Endothelial cell of umbilical vein (primary cell): Measurements from ENCODE around the gene SPDL1. TPM values are rescaled to one million over a fixed set of nuclear protein-coding genes. Genes with fewer than 3 reads are reported as not detected.

ENCODE experiments used
- BruUV-seq: library from RNA; stranded (reverse); fragments of 400-500 nt; replicated peaks from 2 replicates; lab custom pipeline; 2021; lab: Mats Ljungman, UMichigan
- CTCF ChIA-PET: fragments of 300-600, 350-600 bp; sonication (Branson Sonifier 250); formaldehyde crosslinking; loops from one replicate; lab custom pipeline; 2021; ENCODE audit warnings: antibody characterized with exemption, inconsistent platforms; lab: Charles Lee
- POLR2A ChIA-PET: fragments of 300-600, 350-600 bp; sonication (Branson Sonifier 250); formaldehyde crosslinking; loops from one replicate; lab custom pipeline; 2021; ENCODE audit warnings: antibody characterized with exemption, inconsistent platforms; lab: Charles Lee
- DNase-seq: peaks from one replicate; pipeline ENCODE4 v3.0.0-alpha.2; 2011; ENCODE audit warnings: low read depth, low spot score
- FAIRE-seq: peaks from 2 replicates; lab custom pipeline; 2011; peaks lifted over from hg19 to GRCh38; lab: Jason Lieb, UNC
- H2AFZ ChIP-seq: 2 replicates; pipeline ENCODE4 v1.6.0; 2012; ENCODE audit warnings: low read depth, low read length, control low read depth, inconsistent platforms
- H3K27ac ChIP-seq: 2 replicates; pipeline ENCODE4 v1.5.1; 2011; ENCODE audit warnings: low read depth, mild to moderate bottlenecking, control low read depth, low read length, moderate library complexity; ENCODE audit not compliant: insufficient read depth
- H3K27me3 ChIP-seq, 2 experiments: 2 replicates each; pipeline versions ENCODE4 v1.6.0 to v1.6.1; 2011; ENCODE audit warnings: low read length in 2 of 2, mixed read lengths in 1 of 2; ENCODE audit not compliant: control insufficient read depth in 2 of 2, insufficient read depth in 2 of 2
- H3K36me3 ChIP-seq, 2 experiments: 2 replicates in 1 of 2; 3 replicates in 1 of 2; pipeline ENCODE4 v1.5.1; 2011; ENCODE audit warnings: low read length in 2 of 2, mild to moderate bottlenecking in 1 of 2, moderate library complexity in 1 of 2; ENCODE audit not compliant: control insufficient read depth in 2 of 2, insufficient read depth in 2 of 2; ENCODE audit errors: extremely low read depth in 1 of 2
- H3K4me1 ChIP-seq: 3 replicates; pipeline ENCODE4 v1.5.1; 2011; ENCODE audit warnings: mild to moderate bottlenecking, low read length; ENCODE audit not compliant: control insufficient read depth, insufficient read depth; ENCODE audit errors: extremely low read depth
- H3K4me2 ChIP-seq: 2 replicates; pipeline ENCODE4 v1.6.1; 2011; ENCODE audit warnings: low read length, control low read depth, mixed read lengths; ENCODE audit not compliant: insufficient read depth
- H3K4me3 ChIP-seq, 3 experiments: fragments of 200-600 bp in 1 of 3; sonication (generic), shearing (Covaris generic) in 1 of 3; replicated peaks in 1 of 3; 2 replicates each; pipeline ENCODE4 v1.5.1; 2011 to 2016; ENCODE audit warnings: control low read depth in 3 of 3, low read length in 3 of 3, mild to moderate bottlenecking in 2 of 3, inconsistent platforms in 1 of 3, low read depth in 1 of 3, moderate library complexity in 1 of 3; ENCODE audit not compliant: insufficient read depth in 1 of 3
- H3K79me2 ChIP-seq: 2 replicates; pipeline ENCODE4 v1.6.0; 2012; ENCODE audit warnings: low read length, inconsistent platforms; ENCODE audit not compliant: control insufficient read depth, insufficient read depth
- H3K9ac ChIP-seq: replicated peaks from 2 replicates; pipeline ENCODE3; 2011; ENCODE audit warnings: low read length, control low read depth; ENCODE audit not compliant: insufficient read depth; ENCODE audit errors: extremely low read depth
- H3K9me1 ChIP-seq: replicated peaks from 3 replicates; pipeline ENCODE4 v1.6.0; 2011; ENCODE audit warnings: mild to moderate bottlenecking, low read length; ENCODE audit not compliant: control insufficient read depth, insufficient read depth; ENCODE audit errors: extremely low read depth
- H3K9me3 ChIP-seq: replicated peaks from 2 replicates; pipeline ENCODE4 v1.5.1; 2012; ENCODE audit warnings: low read length, inconsistent platforms; ENCODE audit not compliant: control insufficient read depth, insufficient read depth
- H4K20me1 ChIP-seq: replicated peaks from 2 replicates; pipeline ENCODE3; 2011; ENCODE audit warnings: mild to moderate bottlenecking, low read length; ENCODE audit not compliant: control insufficient read depth, insufficient read depth; ENCODE audit errors: extremely low read depth
- EZH2 ChIP-seq: IDR thresholded peaks from 2 replicates; pipeline ENCODE4 v1.6.1; 2012; ENCODE audit warnings: borderline replicate concordance, low read depth, mild to moderate bottlenecking, moderate library complexity, low read length, inconsistent platforms; ENCODE audit not compliant: severe bottlenecking
- FOS ChIP-seq: IDR thresholded peaks from 2 replicates; pipeline ENCODE4 v1.6.1; 2011; ENCODE audit warnings: mild to moderate bottlenecking, low read length, moderate library complexity, borderline replicate concordance; ENCODE audit not compliant: insufficient read depth
- GATA2 ChIP-seq: IDR thresholded peaks from 2 replicates; pipeline ENCODE4 v1.7.0; 2011; ENCODE audit warnings: low read depth, mild to moderate bottlenecking, moderate library complexity, mixed read lengths, low read length; ENCODE audit not compliant: insufficient read length, insufficient read depth
- JUN ChIP-seq: IDR thresholded peaks from 2 replicates; pipeline ENCODE4 v1.6.1; 2011; ENCODE audit warnings: borderline replicate concordance, low read depth; ENCODE audit not compliant: insufficient read length, insufficient read depth
- MAX ChIP-seq: IDR thresholded peaks from 2 replicates; pipeline ENCODE4 v1.6.1; 2011; ENCODE audit not compliant: insufficient read depth, insufficient read length
- MYC ChIP-seq: IDR thresholded peaks from one replicate; pipeline ENCODE4 v1.6.1; 2011; ENCODE audit warnings: mild to moderate bottlenecking, low read depth, low read length
- POLR2A ChIP-seq: IDR thresholded peaks from 2 replicates; pipeline ENCODE4 v1.6.1; 2012; ENCODE audit warnings: low read depth, mild to moderate bottlenecking, control low read depth, low read length
- POLR2AphosphoS5 ChIP-seq: IDR thresholded peaks from 2 replicates; pipeline ENCODE4 v1.6.1; 2012; ENCODE audit warnings: low read depth, mild to moderate bottlenecking, control low read depth, low read length, moderate library complexity; ENCODE audit not compliant: insufficient read depth
- dilution Hi-C: fragments of 300-500 bp; cut with MboI; formaldehyde crosslinking; loops from one replicate; pipeline ENCODE4 v1.15.0; 2019; ENCODE audit warnings: low sequenced_read_pairs; ENCODE audit not compliant: extremely low pct_ligation_motif_present
- intact Hi-C: fragments of 100-400 bp; cut with micrococcal nuclease; formaldehyde crosslinking; loops from one replicate; pipeline ENCODE4 v1.10.0; 2022
- polyA plus RNA-seq, 4 experiments: library from polyadenylated mRNA; depleted of rRNA in 3 of 4; stranded (reverse) in 3 of 4; unstranded in 1 of 4; fragments of >200 nt; gene quantifications; 2 replicates each; pipeline versions ENCODE4 v1.2.1 to v1.2.3, GENCODE V29; 2011 to 2012; ENCODE audit warnings: missing spikeins in 1 of 4
- total RNA-seq: library from RNA; stranded (reverse); gene quantifications from 2 replicates; pipeline ENCODE4 v1.2.3, GENCODE V29; 2021
- TF ChIP-seq, protein P1 (sequence below), 2 donors: IDR thresholded peaks; 1 replicate in 1 of 2; 2 replicates in 1 of 2; pipeline ENCODE4 v1.5.1; 2011; ENCODE audit warnings: low read length in 2 of 2, mild to moderate bottlenecking in 2 of 2, moderate library complexity in 2 of 2, control low read depth in 1 of 2, inconsistent platforms in 1 of 2, low read depth in 1 of 2; ENCODE audit not compliant: insufficient read depth in 1 of 2; ENCODE audit errors: extremely low read depth in 1 of 2

Gene SPDL1
- total and polyA plus RNA-seq, 2 donors (not counting 3 experiments of a cell fraction or from before 2014, with no cell fraction given), result 19.7 to 51.8 TPM

- CTCF ChIA-PET, result no interaction called here
Observed at GRCh38 chr5:169629847-169630548, 46.4 kb downstream of the SPDL1 start.

DNA sequence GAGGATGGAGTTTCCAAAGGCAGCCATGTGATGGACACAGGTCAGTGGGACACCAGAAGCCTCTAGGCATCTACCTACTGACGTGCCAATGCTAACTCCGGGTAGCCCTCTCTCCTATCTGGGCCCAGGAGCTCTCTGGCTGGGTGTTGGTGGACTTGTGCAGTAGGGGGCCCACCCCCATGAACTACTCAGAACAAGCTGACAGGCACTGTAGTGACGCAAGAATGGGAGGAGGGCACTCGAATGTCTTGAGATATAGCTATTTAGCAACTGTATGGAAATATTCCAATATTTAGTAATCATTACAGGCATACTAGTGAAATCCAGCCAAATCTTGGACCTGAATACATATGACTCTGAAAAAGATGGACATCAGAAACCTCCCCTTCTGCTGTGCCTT lies 47.8 kb downstream of the SPDL1 start:
- FAIRE-seq (no peak), DNase-seq (no peak)
- H3K4me3 ChIP-seq, result no peak overlapping the region
- no peak overlapping the region for H3K4me2 ChIP-seq
- H3K9me3 ChIP-seq, result no peaks in the 10 kb centered on the region
- POLR2A ChIA-PET, result no interaction called here
- no peak overlapping the region for H3K27ac ChIP-seq
- dilution Hi-C loops, result no loop called here
- H3K9me1 ChIP-seq, result no peaks in the 10 kb centered on the region
- TF ChIP-seq FOS, result no peak
- TF ChIP-seq EZH2, result no peak
- no peak for TF ChIP-seq POLR2A
- no peak for TF ChIP-seq MAX
- TF ChIP-seq, protein P1, sequence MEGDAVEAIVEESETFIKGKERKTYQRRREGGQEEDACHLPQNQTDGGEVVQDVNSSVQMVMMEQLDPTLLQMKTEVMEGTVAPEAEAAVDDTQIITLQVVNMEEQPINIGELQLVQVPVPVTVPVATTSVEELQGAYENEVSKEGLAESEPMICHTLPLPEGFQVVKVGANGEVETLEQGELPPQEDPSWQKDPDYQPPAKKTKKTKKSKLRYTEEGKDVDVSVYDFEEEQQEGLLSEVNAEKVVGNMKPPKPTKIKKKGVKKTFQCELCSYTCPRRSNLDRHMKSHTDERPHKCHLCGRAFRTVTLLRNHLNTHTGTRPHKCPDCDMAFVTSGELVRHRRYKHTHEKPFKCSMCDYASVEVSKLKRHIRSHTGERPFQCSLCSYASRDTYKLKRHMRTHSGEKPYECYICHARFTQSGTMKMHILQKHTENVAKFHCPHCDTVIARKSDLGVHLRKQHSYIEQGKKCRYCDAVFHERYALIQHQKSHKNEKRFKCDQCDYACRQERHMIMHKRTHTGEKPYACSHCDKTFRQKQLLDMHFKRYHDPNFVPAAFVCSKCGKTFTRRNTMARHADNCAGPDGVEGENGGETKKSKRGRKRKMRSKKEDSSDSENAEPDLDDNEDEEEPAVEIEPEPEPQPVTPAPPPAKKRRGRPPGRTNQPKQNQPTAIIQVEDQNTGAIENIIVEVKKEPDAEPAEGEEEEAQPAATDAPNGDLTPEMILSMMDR (IDR thresholded peaks at IDR 0.05; ENCODE audit: extremely low read depth in 1 of 2, insufficient read depth in 1 of 2, low read depth in 1 of 2, low read length in 2 of 2), result no peak
- TF ChIP-seq MYC, result no peak
- TF ChIP-seq JUN, result no peak
- TF ChIP-seq POLR2AphosphoS5, result no peak
- TF ChIP-seq GATA2, result no peak
- no peaks in the 10 kb centered on the region for H4K20me1 ChIP-seq
- no TSS peak for BruUV-seq
- no peak overlapping the region for H3K9ac ChIP-seq
- H3K36me3 ChIP-seq, result no peaks in the 10 kb centered on the region
- H2AFZ ChIP-seq, result no peak overlapping the region
- H3K27me3 ChIP-seq, result no peaks in the 10 kb centered on the region
- no peaks in the 10 kb centered on the region for H3K79me2 ChIP-seq
- H3K4me1 ChIP-seq, result peaks cover 2% of the 10 kb centered on the region
- intact Hi-C loops, result no loop called here
- CTCF ChIA-PET, result no interaction called here

More at GRCh38 chr5:169629847-169630548, 46.4 kb downstream of the SPDL1 start:
- Histone ChIP-seq H3K9ac (no peak overlapping the region), H3K36me3 (no peaks in the 10 kb centered on the region), H3K9me1 (no peaks in the 10 kb centered on the region), H2AFZ (no peak overlapping the region), H3K4me2 (no peak overlapping the region), H3K27me3 (no peaks in the 10 kb centered on the region), H3K9me3 (no peaks in the 10 kb centered on the region), H4K20me1 (no peaks in the 10 kb centered on the region), H3K4me3 (no peak overlapping the region), H3K4me1 (peaks cover 2% of the 10 kb centered on the region), H3K27ac (no peak overlapping the region), H3K79me2 (no peaks in the 10 kb centered on the region)
- BruUV-seq, result no TSS peak
- DNase-seq, result peak; percentile 40
- POLR2A ChIA-PET, result no interaction called here
- peak; percentile 47 for TF ChIP-seq FOS
- TF ChIP-seq JUN, result peak; percentile 32
- no peak for TF ChIP-seq MAX
- FAIRE-seq, result peak; percentile 55
- intact Hi-C loops, result no loop called here
- dilution Hi-C loops, result no loop called here
